HG03460 (cell line): ENCODE data around the gene RAB25.
"Not testable (repeated sequence)": the region's sequence is repeated elsewhere in the genome, so short reads cannot be mapped to it uniquely, and the experiment has no call there.

Experiments
- ATAC-seq: cut with Tn5 transposase; IDR thresholded peaks from one replicate; pipeline ENCODE4 v1.9.1; 2021; ENCODE audit not compliant: unreplicated experiment

RAB25 gene

GRCh38 chr1:156054500-156055280, 6.3 kb upstream of the RAB25 start, which contains the start of gene LAMTOR2:
Gene LAMTOR2, plus strand, starts transcription at chr1:156054782. Its CDS starts 108 bp downstream, at chr1:156054890.
- peak; percentile 63 for ATAC-seq

DNA sequence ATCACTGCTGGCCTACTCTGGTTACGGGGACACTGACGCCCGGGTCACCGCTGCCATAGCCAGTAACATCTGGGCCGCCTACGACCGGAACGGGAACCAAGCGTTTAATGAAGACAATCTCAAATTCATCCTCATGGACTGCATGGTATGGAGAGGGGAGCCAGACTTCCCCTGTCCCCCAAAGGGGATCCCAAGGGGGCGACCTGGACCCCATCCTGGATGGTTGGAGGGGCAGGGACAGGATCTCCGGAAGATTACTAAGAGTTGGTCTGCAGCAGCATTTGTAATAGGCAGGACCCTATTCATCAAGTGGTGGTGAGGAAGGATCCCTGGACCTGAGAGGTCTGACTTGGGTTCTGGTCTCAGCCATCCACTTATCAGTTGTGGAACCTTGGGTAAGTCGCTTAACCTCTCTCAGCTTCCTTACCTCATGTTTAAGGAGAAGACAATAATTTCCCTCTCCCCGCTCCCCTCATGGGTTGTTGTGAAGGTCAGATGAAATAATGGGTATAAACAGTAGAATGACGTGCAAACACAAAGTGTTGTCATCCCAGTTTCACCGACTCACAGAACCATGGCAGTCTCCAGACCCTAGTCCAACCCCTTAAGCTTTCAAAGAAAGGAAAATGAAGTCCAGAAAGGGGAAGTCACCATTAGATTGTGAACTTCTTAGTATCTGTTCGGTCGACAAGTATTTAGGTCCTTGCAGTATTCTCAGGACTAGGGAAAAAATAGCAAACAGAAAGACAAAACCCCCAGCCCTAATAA, 5.5 kb upstream of the RAB25 start:
- ATAC-seq: no peak

DNA sequence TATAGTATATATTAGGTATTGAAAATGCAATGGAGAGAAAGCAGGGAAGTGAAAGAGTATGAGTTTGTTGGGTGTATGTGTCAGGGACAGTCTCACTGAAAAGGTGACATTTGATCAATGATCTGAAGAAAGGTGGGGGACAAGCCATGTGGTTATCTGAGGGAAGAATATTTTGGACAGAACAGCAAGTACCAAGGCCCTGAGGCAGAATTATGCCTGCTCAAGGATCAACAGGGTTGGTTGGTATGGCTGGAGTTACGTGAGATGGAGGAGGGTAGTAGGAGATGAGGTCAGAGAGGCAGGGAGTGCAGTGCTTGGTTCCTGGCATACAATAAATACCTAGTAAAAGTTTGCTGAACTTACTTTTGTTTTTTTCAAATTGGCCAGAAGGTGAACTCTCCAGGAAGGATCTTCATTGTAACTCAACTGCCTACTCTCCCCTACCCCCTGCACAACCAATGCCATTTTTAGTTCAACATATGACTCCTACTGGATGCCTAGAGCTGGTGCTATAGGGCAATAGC, 4.6 kb upstream of the RAB25 start:
- no peak for ATAC-seq

GRCh38 chr1:156062189-156062588, 1.2 kb downstream of the RAB25 start:
- no peak for ATAC-seq

GRCh38 chr1:156063997-156064285, 3.0 kb downstream of the RAB25 start:
- ATAC-seq: no peak

- no peak for ATAC-seq
Measured at GRCh38 chr1:156064615-156065014, 3.7 kb downstream of the RAB25 start.

DNA sequence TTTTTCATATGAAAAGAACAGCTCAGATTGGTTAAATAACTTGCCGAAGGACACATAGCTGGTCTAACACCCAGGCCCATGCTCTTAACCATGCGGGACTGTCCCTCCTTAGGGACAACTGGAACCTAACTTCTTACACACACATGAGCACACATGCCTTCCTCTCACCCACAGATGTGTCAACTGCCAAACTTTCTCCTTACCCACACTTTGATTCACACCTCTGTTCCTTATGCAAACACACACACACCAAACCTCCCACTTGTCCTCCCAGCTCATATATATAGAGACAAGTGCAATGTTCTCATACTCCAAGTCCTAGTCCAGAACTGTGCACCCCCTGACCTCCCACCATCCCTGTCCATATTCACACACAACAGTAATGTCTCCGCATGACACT, 4.3 kb downstream of the RAB25 start:
- no peak for ATAC-seq

DNA sequence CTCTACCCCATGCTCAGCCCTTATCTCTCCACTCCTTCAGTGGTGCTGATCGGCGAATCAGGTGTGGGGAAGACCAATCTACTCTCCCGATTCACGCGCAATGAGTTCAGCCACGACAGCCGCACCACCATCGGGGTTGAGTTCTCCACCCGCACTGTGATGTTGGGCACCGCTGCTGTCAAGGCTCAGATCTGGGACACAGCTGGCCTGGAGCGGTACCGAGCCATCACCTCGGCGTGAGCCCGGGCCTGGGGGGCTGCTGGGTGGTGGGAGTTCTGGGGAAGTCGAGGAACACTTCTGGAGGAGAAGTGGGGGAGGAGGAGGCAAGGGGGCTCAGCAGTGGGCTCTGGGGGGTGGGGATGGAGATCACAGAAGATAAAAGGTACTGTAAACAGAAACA, 4.9 kb downstream of the RAB25 start:
- ATAC-seq: no peak

DNA sequence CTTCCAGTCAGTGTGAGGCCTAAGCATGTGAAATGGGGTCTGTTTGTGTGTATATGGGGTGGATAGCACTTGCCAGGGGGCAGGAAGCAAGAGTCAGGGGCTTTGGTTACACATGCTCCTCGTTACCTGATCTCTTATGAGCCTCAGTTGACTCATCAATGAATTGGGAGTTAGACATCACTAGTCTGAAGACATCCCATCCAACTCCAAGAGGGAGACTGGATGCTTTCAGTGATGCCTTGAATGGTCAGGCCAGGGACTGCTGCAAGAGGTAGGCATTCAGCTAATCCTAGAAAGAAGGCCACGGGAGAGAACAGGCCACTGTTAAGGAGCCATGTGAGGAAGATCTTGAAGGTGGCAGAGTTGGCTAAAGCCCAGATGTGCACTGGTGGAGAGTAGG, 6.3 kb downstream of the RAB25 start:
- ATAC-seq: no peak

DNA sequence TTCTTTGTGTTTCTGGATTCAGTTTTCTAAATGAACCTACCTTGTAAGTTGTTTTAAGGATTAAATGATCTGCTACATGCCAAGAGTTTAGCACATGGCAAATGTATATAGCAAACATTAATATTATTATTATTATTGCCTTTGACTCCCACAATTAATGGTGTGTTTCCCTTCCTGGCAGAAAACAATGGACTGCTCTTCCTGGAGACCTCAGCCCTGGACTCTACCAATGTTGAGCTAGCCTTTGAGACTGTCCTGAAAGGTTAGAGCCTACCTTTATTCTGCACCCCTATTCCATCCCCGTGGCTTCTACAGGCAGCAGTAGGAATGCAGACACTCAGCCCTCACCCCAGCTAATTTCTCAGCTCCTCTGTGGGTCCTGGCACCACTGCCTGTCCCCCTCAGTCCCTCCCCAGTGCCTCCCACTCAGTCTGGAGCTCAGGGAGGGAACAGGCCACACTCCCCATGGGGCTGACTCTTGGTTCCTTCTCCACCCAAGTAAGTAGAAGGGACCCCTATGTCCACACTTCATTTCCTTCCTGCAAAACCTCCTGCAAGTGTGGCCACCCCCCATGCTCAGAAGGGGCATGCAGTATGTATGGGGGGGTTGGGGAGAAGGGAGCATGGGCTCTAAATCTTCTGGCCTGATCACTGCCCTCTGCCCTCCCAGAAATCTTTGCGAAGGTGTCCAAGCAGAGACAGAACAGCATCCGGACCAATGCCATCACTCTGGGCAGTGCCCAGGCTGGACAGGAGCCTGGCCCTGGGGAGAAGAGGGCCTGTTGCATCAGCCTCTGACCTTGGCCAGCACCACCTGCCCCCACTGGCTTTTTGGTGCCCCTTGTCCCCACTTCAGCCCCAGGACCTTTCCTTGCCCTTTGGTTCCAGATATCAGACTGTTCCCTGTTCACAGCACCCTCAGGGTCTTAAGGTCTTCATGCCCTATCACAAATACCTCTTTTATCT, 8.8 kb downstream of the RAB25 start:
- no peak for ATAC-seq

DNA sequence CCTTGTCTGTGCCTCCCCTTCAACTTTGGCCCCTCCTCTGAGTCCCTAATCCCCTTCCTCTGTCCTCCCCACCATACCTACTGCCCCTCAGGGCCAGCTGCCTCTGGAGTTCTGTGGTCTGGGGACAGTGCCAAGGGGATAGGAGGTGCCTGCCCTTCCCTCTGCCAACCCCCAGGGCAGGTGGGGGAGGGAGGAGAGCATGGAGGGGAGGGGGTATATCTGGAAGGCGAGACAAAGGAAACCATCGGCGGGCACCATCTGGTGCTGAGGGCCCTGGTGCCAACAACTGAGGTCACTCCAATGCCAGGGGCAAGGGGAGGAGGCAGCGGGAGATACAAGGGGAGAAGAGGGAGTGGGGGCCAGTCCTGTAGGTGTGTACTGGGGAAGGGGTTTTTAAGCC, 9.6 kb downstream of the RAB25 start:
- ATAC-seq: no peak

GRCh38 chr1:156071332-156071816, 10.4 kb downstream of the RAB25 start:
- ATAC-seq: not testable (repeated sequence)

- ATAC-seq: no peak
Measured at GRCh38 chr1:156072251-156072650, 11.3 kb downstream of the RAB25 start.

- ATAC-seq: no peak
Measured at GRCh38 chr1:156073110-156073687, 12.2 kb downstream of the RAB25 start.

GRCh38 chr1:156073740-156074139, 12.8 kb downstream of the RAB25 start:
- no peak for ATAC-seq

- no peak for ATAC-seq
Measured at GRCh38 chr1:156074661-156075060, 13.7 kb downstream of the RAB25 start.

DNA sequence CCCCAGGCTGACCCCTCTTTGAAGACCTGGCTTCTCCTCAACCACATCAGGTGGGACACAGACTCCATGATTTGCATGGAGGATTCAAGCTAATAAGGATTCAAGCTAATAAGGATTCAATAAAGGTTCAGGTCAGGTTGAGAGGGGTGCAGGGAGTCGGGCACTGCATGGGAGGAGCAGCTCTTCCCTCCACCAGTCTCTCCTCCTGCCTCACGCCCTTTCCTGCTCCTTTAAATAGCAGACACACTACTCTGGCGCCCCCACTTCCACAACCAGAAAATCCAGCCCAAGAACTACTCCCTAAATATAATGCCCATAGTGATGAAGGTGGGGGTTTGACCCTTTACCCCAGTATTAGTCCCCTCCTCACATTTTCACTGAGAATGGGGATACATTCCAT, 14.2 kb downstream of the RAB25 start:
- no peak for ATAC-seq

DNA sequence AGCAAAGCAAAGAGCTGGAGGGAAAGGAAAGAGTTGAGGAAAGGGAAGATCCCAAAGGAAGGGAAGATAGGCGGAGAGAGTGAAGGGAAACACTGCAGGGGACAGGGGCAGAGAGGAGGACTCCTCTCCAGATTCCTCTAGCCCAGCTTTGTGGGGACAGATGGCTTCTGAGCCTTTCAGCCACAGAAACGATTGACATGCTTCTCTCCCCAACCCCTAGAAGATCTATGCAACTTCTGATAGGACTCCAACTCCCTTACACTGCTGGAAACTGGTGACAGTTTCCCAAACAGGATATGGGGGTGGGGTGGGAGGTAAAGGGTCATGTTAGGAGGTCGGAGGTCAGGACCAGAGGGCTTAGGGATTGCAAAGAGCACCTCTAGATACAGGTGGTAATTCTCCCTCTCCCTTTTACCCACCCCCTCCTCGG, 14.8 kb downstream of the RAB25 start:
- ATAC-seq: no peak

DNA sequence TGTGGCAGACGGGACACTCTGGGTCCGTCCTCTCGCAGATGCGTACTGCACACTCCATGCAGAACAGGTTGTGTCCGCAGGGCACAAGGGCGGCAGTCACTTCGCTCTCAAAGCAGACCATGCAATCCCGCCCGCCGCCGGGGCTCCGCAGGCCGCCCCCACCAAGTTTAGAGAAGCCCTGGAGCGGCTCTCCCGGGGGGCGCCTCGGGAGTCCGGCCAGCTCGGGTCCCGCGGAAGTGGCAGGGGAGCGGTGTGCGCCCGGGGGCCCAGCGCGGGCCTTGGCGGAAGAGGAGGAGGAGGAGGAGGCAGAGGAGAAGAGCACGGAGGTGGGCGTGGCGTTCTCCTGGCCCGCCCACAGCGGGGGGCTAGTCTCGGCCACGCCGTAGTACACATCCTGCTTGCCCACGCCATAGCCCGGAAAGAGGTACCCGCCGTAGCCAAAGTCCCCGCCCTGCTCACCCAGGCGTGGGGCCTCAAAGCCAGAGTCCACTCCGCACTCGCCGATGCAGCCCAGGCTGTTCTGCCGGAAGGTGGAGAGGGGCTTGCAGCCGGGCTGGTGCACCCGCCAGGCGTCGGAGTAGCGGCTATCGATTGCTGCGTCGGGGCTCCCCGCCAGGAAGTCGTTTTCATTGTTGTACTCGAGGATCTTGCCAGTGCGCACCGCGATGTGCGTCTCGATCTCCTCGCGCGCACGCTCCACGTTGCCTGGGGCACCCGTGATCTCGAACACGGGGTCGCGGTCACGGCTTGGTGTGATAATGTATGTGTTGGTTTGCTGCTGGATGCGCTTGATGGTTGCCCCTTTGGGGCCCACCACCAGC, 15.9 kb downstream of the RAB25 start:
- ATAC-seq: peak; percentile 65

GRCh38 chr1:156077430-156077760, 16.4 kb downstream of the RAB25 start:
- ATAC-seq: no peak
